Glutamatergic neuron (in vitro differentiated cells): ENCODE results near the gene AK4. TPM values are rescaled to one million over a fixed set of nuclear protein-coding genes. Genes with fewer than 3 reads are reported as not detected.

Experiments
- DNase-seq: peaks from one replicate; pipeline ENCODE4 v3.0.0; 2022
- H3K27ac Mint-ChIP-seq: one replicate; pipeline ENCODE4 v1.8.0; 2020; ENCODE audit warnings: mild to moderate bottlenecking, mixed read lengths, inconsistent platforms; ENCODE audit not compliant: unreplicated experiment
- H3K27me3 Mint-ChIP-seq: one replicate; pipeline ENCODE4 v1.8.0; 2020; ENCODE audit warnings: mild to moderate bottlenecking, moderate library complexity, mixed read lengths, inconsistent platforms; ENCODE audit not compliant: unreplicated experiment
- H3K36me3 Mint-ChIP-seq: one replicate; pipeline ENCODE4 v1.8.0; 2020; ENCODE audit warnings: mild to moderate bottlenecking, mixed read lengths, inconsistent platforms; ENCODE audit not compliant: unreplicated experiment
- H3K4me1 Mint-ChIP-seq: one replicate; pipeline ENCODE4 v1.8.0; 2020; ENCODE audit warnings: mild to moderate bottlenecking, low read depth, mixed read lengths, inconsistent platforms; ENCODE audit not compliant: unreplicated experiment
- H3K4me3 Mint-ChIP-seq: one replicate; pipeline ENCODE4 v1.8.0; 2020; ENCODE audit warnings: mild to moderate bottlenecking, mixed read lengths, inconsistent platforms; ENCODE audit not compliant: unreplicated experiment
- H3K9me3 Mint-ChIP-seq: one replicate; pipeline ENCODE4 v1.8.0; 2020; ENCODE audit warnings: mild to moderate bottlenecking, moderate library complexity, mixed read lengths, inconsistent platforms; ENCODE audit not compliant: unreplicated experiment
- total RNA-seq: library from RNA; stranded (reverse); fragmentation: NEBNext Ultra II Directional; extraction: Animal tissue kit (Norgen Biotek cat#: 25700); gene quantifications from one replicate; pipeline ENCODE4 v1.2.1, GENCODE V29; 2021; ENCODE audit not compliant: unreplicated experiment
- TF ChIP-seq, protein P1 (sequence below): fragments of 200-600 bp; sonication (generic); IDR thresholded peaks from one replicate; pipeline ENCODE4 v1.5.0; 2021; ENCODE audit not compliant: partially characterized antibody, unreplicated experiment

The AK4 gene
- total RNA-seq, 1 donor from 2014 or later: 2.6 TPM

DNA sequence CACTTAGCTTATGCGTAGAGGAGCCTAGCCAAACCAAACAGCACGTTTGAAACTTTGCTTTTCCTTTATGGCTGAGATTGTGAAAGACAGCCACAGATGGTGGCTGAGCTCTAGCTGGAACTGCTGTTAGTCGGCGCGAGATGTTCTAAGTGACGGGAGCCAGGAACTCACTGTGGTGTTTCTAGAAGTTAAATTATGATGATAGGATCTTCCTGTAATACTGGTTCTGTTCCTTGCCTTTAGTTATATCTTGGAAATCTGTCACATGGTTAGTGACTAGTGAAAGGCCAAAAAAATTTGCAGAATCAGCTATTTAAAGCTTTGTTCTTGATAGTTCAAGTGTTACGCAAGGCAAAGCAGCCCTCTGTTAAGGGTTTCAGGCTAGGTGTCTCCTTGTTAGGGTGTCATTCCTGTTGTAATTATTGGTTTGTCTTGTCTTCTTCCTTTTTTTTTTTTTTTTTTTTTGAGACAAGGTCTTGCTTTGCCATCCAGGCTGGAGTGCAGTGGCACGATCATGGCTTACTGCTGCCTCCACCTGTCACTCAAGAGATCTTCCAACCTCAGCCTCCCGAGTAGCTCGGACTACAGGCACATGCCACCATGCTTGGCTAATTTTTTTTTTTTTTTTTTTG is 22.6 kb downstream of the AK4 start:
- Mint-ChIP-seq H3K27ac (no peak overlapping the region), H3K9me3 (no peaks in the 10 kb centered on the region), H3K4me1 (peaks cover 16% of the 10 kb centered on the region), H3K4me3 (no peak overlapping the region), H3K36me3 (no peaks in the 10 kb centered on the region), H3K27me3 (no peaks in the 10 kb centered on the region)
- DNase-seq: no peak
- TF ChIP-seq, protein P1, sequence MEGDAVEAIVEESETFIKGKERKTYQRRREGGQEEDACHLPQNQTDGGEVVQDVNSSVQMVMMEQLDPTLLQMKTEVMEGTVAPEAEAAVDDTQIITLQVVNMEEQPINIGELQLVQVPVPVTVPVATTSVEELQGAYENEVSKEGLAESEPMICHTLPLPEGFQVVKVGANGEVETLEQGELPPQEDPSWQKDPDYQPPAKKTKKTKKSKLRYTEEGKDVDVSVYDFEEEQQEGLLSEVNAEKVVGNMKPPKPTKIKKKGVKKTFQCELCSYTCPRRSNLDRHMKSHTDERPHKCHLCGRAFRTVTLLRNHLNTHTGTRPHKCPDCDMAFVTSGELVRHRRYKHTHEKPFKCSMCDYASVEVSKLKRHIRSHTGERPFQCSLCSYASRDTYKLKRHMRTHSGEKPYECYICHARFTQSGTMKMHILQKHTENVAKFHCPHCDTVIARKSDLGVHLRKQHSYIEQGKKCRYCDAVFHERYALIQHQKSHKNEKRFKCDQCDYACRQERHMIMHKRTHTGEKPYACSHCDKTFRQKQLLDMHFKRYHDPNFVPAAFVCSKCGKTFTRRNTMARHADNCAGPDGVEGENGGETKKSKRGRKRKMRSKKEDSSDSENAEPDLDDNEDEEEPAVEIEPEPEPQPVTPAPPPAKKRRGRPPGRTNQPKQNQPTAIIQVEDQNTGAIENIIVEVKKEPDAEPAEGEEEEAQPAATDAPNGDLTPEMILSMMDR: no peak

- Mint-ChIP-seq H3K36me3 (no peaks in the 10 kb centered on the region), H3K27me3 (no peaks in the 10 kb centered on the region), H3K4me3 (no peak overlapping the region), H3K27ac (no peak overlapping the region), H3K4me1 (peaks cover 16% of the 10 kb centered on the region), H3K9me3 (no peaks in the 10 kb centered on the region)
- DNase-seq: no peak
- TF ChIP-seq, protein P1: no peak
These were observed 25.1 kb downstream of the AK4 start for GRCh38 chr1:65172936-65173690.

DNA sequence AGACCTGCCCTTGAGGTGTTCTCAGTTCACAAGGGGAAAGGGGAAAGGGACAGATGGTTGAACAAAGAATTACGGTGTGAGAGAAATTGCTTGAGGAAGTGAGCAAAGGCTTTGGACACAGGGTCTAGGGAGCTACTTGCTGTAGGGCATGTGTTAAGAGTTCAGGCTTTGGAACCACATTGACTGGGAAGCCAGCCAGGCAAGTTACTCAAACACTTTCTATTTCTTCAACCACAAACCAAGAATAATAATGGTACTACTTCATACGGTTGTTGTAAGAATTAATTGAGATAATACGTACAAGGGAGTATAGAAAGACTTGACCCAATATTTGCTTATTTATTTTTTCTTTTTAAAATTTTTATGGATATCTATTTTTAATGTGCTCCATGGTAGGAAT is 26.6 kb downstream of the AK4 start:
- DNase-seq: no peak
- H3K27ac Mint-ChIP-seq: no peak overlapping the region

GRCh38 chr1:65175171-65176055 is 27.4 kb downstream of the AK4 start:
- Mint-ChIP-seq H3K36me3 (no peaks in the 10 kb centered on the region), H3K4me1 (peaks cover 16% of the 10 kb centered on the region), H3K9me3 (no peaks in the 10 kb centered on the region), H3K27me3 (no peaks in the 10 kb centered on the region), H3K27ac (peak overlapping the region; percentile 39), H3K4me3 (no peak overlapping the region)
- no peak for DNase-seq
- TF ChIP-seq, protein P1: no peak

More for the DNA sequence above, 26.6 kb downstream of the AK4 start:
- peaks cover 16% of the 10 kb centered on the region for H3K4me1 Mint-ChIP-seq
- no peaks in the 10 kb centered on the region for H3K27me3 Mint-ChIP-seq
- H3K9me3 Mint-ChIP-seq: no peaks in the 10 kb centered on the region
- no peaks in the 10 kb centered on the region for H3K36me3 Mint-ChIP-seq
- H3K4me3 Mint-ChIP-seq: no peak overlapping the region
- TF ChIP-seq, protein P1: no peak
